GM18519 (cell line): Measurements from ENCODE around the gene TCAP.

Source experiments
- ATAC-seq: cut with Tn5 transposase; IDR thresholded peaks from one replicate; pipeline ENCODE4 v1.9.1; 2021; ENCODE audit warnings: mild to moderate bottlenecking, moderate library complexity; ENCODE audit not compliant: unreplicated experiment, low FRiP score

TCAP gene

GRCh38 chr17:39664581-39665561 is at the start of gene TCAP:
TSS of gene TCAP (plus strand) at chr17:39665349. CDS start at chr17:39665360, 11 bp downstream.
- ATAC-seq: no peak

- ATAC-seq: no peak
Observed at GRCh38 chr17:39615434-39615833, 49.7 kb upstream of the TCAP start.

GRCh38 chr17:39617100-39617445 is 48.1 kb upstream of the TCAP start:
- ATAC-seq: no peak

GRCh38 chr17:39617446-39618245 is 47.5 kb upstream of the TCAP start:
- no peak for ATAC-seq

GRCh38 chr17:39618246-39618913 is 46.8 kb upstream of the TCAP start:
- no peak for ATAC-seq

- ATAC-seq: no peak
Observed at GRCh38 chr17:39618956-39619785, 46.0 kb upstream of the TCAP start.

GRCh38 chr17:39619786-39620101 is 45.4 kb upstream of the TCAP start:
- no peak for ATAC-seq

- ATAC-seq: no peak
Observed at GRCh38 chr17:39621523-39622379, 43.4 kb upstream of the TCAP start.

GRCh38 chr17:39622380-39623006 is 42.7 kb upstream of the TCAP start:
- no peak for ATAC-seq

- no peak for ATAC-seq
Observed at GRCh38 chr17:39623356-39623950, 41.7 kb upstream of the TCAP start.

GRCh38 chr17:39624313-39624712 is 40.8 kb upstream of the TCAP start:
- no peak for ATAC-seq

- ATAC-seq: no peak
Observed at GRCh38 chr17:39625198-39625785, 39.9 kb upstream of the TCAP start.

GRCh38 chr17:39626171-39627046 is 38.7 kb upstream of the TCAP start, which contains the start of gene PPP1R1B:
TSS of gene PPP1R1B (plus strand) at chr17:39626952. CDS start at chr17:39627393, 441 bp downstream.
- no peak for ATAC-seq

- no peak for ATAC-seq
Observed at GRCh38 chr17:39627047-39627711, 38.0 kb upstream of the TCAP start.

- no peak for ATAC-seq
Observed at GRCh38 chr17:39627712-39628516, 37.2 kb upstream of the TCAP start.
